HEK293 (cell line): ENCODE data around the gene FAM240A.
"Not testable (repeated sequence)": the region's sequence is repeated elsewhere in the genome, so short reads cannot be mapped to it uniquely, and the experiment has no call there.

ENCODE experiments used
- CTCF ChIA-PET: fragments of 350-600 bp; formaldehyde crosslinking; extraction: SDS; loops from one replicate; lab custom pipeline; 2021; ENCODE audit warnings: antibody characterized with exemption; lab: Yijun Ruan, JAX
- POLR2A ChIA-PET: fragments of 300-600 bp; formaldehyde crosslinking; extraction: SDS; loops from one replicate; lab custom pipeline; 2020; ENCODE audit warnings: antibody characterized with exemption, inconsistent platforms; lab: Yijun Ruan, JAX
- H3K27ac ChIP-seq: fragments of 200-500 bp; sonication (Bioruptor generic); 2 replicates; pipeline ENCODE4 v1.5.1; 2014; ENCODE audit warnings: low read depth, low read length, control low read depth, inconsistent platforms; ENCODE audit errors: extremely low read depth
- H3K36me3 ChIP-seq, 2 experiments: fragments of 200-500 bp in 1 of 2; sonication (Bioruptor generic) in 1 of 2; 1 replicate in 1 of 2; 2 replicates in 1 of 2; pipeline ENCODE4 v1.5.1; 2014 to 2017; ENCODE audit warnings: inconsistent platforms in 2 of 2, low read length in 2 of 2; ENCODE audit not compliant: control insufficient read depth in 2 of 2, insufficient read depth in 1 of 2
- H3K4me1 ChIP-seq: fragments of 200-500 bp; sonication (Bioruptor generic); 2 replicates; pipeline ENCODE4 v1.5.1; 2014; ENCODE audit warnings: mild to moderate bottlenecking, low read length, inconsistent platforms; ENCODE audit not compliant: control insufficient read depth, insufficient read depth
- H3K4me3 ChIP-seq: 2 replicates; pipeline ENCODE4 v1.5.1; 2011; ENCODE audit warnings: low read depth, mild to moderate bottlenecking, control low read depth, low read length, moderate library complexity
- H3K9me3 ChIP-seq: fragments of 200-500 bp; sonication (Bioruptor generic); 2 replicates; pipeline ENCODE4 v1.5.1; 2014; ENCODE audit warnings: low read depth, low read length, inconsistent platforms; ENCODE audit not compliant: control insufficient read depth, insufficient read depth
- GLIS2 ChIP-seq: fragments of 450-650 bp; formaldehyde crosslinking; IDR thresholded peaks from 2 replicates; pipeline ENCODE4 v1.5.1; 2016; ENCODE audit warnings: missing biosample characterization, missing genetic modification characterization
- IKZF3 ChIP-seq: fragments of 450-650 bp; IDR thresholded peaks from 2 replicates; pipeline ENCODE4 v1.5.0; 2018; ENCODE audit warnings: missing biosample characterization, mild to moderate bottlenecking, missing genetic modification characterization, moderate library complexity
- OSR2 ChIP-seq: fragments of 450-650 bp; formaldehyde crosslinking; IDR thresholded peaks from 2 replicates; pipeline ENCODE4 v1.5.1; 2016; ENCODE audit warnings: missing biosample characterization, missing genetic modification characterization
- TSHZ1 ChIP-seq: fragments of 450-650 bp; formaldehyde crosslinking; IDR thresholded peaks from 2 replicates; pipeline ENCODE4 v1.5.1; 2016; ENCODE audit warnings: missing biosample characterization, missing genetic modification characterization, borderline replicate concordance
- ZNF175 ChIP-seq: fragments of 450-650 bp; formaldehyde crosslinking; IDR thresholded peaks from 2 replicates; pipeline ENCODE4 v1.5.1; 2016; ENCODE audit warnings: missing biosample characterization, missing genetic modification characterization
- ZNF2 ChIP-seq: fragments of 450-650 bp; formaldehyde crosslinking; IDR thresholded peaks from 2 replicates; pipeline ENCODE4 v1.5.1; 2016; ENCODE audit warnings: missing biosample characterization, missing genetic modification characterization
- ZNF23 ChIP-seq: fragments of 450-650 bp; formaldehyde crosslinking; IDR thresholded peaks from 2 replicates; pipeline ENCODE4 v1.5.1; 2016; ENCODE audit warnings: missing biosample characterization, missing genetic modification characterization, borderline replicate concordance
- ZNF280C ChIP-seq: fragments of 450-650 bp; formaldehyde crosslinking; IDR thresholded peaks from 2 replicates; pipeline ENCODE4 v1.5.1; 2016; ENCODE audit warnings: missing biosample characterization, missing genetic modification characterization
- ZNF423 ChIP-seq: fragments of 450-650 bp; formaldehyde crosslinking; IDR thresholded peaks from 2 replicates; pipeline ENCODE4 v1.5.1; 2016; ENCODE audit warnings: missing biosample characterization, missing genetic modification characterization
- ZNF473 ChIP-seq: fragments of 450-650 bp; formaldehyde crosslinking; IDR thresholded peaks from 2 replicates; pipeline ENCODE4 v1.5.1; 2017; ENCODE audit warnings: missing biosample characterization, missing genetic modification characterization
- ZNF501 ChIP-seq: fragments of 450-650 bp; formaldehyde crosslinking; IDR thresholded peaks from 2 replicates; pipeline ENCODE4 v1.5.1; 2016; ENCODE audit warnings: missing biosample characterization, missing genetic modification characterization
- ZNF621 ChIP-seq: fragments of 450-650 bp; formaldehyde crosslinking; IDR thresholded peaks from 2 replicates; pipeline ENCODE4 v1.5.1; 2017; ENCODE audit warnings: missing biosample characterization, missing genetic modification characterization
- ZNF785 ChIP-seq: fragments of 450-650 bp; formaldehyde crosslinking; IDR thresholded peaks from 2 replicates; pipeline ENCODE4 v1.5.1; 2016; ENCODE audit warnings: missing biosample characterization, missing genetic modification characterization
- TF ChIP-seq, protein P1 (sequence below): fragments of 450-650 bp; formaldehyde crosslinking; conservative IDR thresholded peaks from 2 replicates; pipeline ENCODE4 v1.5.1; 2016; ENCODE audit warnings: low read depth, missing biosample characterization, missing genetic modification characterization
- TF ChIP-seq, protein P2 (sequence below): fragments of 450-650 bp; formaldehyde crosslinking; IDR thresholded peaks from 2 replicates; pipeline ENCODE4 v1.5.1; 2016; ENCODE audit warnings: missing biosample characterization, missing genetic modification characterization

Gene FAM240A

GRCh38 chr3:46576879-46577278, 35.4 kb upstream of the FAM240A start:
- CTCF ChIA-PET = no interaction called here
- H3K36me3 ChIP-seq = no peaks in the 10 kb centered on the region

DNA sequence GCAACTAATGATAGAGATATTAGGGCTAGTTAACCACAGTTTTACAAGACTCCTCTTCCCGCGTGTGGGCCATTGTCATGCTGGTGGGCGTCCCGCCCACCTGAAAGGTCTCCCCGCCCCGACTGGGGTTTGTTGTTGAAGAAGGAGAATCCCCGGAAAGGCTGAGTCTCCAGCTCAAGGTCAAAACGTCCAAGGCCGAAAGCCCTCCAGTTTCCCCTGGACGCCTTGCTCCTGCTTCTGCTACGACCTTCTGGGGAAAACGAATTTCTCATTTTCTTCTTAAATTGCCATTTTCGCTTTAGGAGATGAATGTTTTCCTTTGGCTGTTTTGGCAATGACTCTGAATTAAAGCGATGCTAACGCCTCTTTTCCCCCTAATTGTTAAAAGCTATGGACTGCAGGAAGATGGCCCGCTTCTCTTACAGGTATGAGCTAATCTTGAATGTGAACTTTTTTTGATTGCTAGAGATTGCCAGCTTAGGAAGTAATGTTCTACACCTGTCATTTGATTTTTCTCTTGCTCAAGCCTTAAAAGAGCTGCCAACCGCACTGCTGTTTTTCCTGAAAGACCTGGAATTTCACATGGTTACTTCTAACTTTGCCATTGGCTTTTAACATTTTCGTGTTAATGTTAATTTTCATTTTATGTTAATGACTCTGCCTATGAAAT, 34.6 kb upstream of the FAM240A start:
- H3K27ac ChIP-seq, H3K36me3 ChIP-seq, H3K4me1 ChIP-seq, POLR2A ChIA-PET, H3K9me3 ChIP-seq, H3K4me3 ChIP-seq, CTCF ChIA-PET: not testable (repeated sequence)

More at GRCh38 chr3:46576879-46577278, 35.4 kb upstream of the FAM240A start:
- Histone ChIP-seq H3K9me3 (no peaks in the 10 kb centered on the region), H3K27ac (no peak overlapping the region), H3K4me3 (no peak overlapping the region), H3K4me1 (no peaks in the 10 kb centered on the region)
- no peak for TF ChIP-seq GLIS2 (tag by site-specific recombination)
- POLR2A ChIA-PET = no interaction called here

- POLR2A ChIA-PET = no interaction called here
- H3K4me3 ChIP-seq = no peak overlapping the region
- no peak for TF ChIP-seq ZNF621 (tag by site-specific recombination)
- no peak for TF ChIP-seq ZNF423
These were observed 33.2 kb upstream of the FAM240A start for GRCh38 chr3:46578973-46579755.

DNA sequence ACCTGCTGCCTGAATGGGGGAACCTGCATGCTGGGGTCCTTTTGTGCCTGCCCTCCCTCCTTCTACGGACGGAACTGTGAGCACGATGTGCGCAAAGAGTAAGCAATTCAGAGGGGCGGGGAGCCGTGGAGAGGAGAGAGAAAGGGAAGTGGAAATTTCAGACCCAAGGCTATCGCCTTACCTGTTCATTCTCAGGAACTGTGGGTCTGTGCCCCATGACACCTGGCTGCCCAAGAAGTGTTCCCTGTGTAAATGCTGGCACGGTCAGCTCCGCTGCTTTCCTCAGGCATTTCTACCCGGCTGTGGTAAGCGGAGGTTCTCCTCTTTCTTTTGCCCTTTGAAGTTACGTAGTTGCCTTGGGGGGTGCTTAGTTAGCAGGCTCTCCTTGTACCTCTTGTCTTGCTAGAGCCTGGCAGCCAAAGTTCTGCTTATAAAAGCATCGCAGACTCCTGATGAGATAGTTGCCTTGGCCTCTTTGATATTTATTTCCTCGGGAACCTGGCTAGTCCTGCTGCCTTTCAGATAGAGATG, 32.5 kb upstream of the FAM240A start:
- no peaks in the 10 kb centered on the region for H3K9me3 ChIP-seq
- ChIA-PET CTCF (interaction anchor here (0.6 kb wide), 1 partner anchor 91 kb away, joined by 3 read pairs; no protein-coding TSS in a partner anchor), POLR2A (no interaction called here)
- no peaks in the 10 kb centered on the region for H3K4me1 ChIP-seq
- no peaks in the 10 kb centered on the region for H3K36me3 ChIP-seq
- H3K27ac ChIP-seq = no peak overlapping the region
- H3K4me3 ChIP-seq = no peak overlapping the region
- TF ChIP-seq TSHZ1 (tag by site-specific recombination) = no peak
- no peak for TF ChIP-seq OSR2 (tag by site-specific recombination)
- TF ChIP-seq ZNF785 = no peak
- no peak for TF ChIP-seq IKZF3 (tag by site-specific recombination)
- no peak for TF ChIP-seq ZNF175 (tag by site-specific recombination)
- TF ChIP-seq ZNF2 (tag by site-specific recombination) = no peak
- TF ChIP-seq, protein P1, sequence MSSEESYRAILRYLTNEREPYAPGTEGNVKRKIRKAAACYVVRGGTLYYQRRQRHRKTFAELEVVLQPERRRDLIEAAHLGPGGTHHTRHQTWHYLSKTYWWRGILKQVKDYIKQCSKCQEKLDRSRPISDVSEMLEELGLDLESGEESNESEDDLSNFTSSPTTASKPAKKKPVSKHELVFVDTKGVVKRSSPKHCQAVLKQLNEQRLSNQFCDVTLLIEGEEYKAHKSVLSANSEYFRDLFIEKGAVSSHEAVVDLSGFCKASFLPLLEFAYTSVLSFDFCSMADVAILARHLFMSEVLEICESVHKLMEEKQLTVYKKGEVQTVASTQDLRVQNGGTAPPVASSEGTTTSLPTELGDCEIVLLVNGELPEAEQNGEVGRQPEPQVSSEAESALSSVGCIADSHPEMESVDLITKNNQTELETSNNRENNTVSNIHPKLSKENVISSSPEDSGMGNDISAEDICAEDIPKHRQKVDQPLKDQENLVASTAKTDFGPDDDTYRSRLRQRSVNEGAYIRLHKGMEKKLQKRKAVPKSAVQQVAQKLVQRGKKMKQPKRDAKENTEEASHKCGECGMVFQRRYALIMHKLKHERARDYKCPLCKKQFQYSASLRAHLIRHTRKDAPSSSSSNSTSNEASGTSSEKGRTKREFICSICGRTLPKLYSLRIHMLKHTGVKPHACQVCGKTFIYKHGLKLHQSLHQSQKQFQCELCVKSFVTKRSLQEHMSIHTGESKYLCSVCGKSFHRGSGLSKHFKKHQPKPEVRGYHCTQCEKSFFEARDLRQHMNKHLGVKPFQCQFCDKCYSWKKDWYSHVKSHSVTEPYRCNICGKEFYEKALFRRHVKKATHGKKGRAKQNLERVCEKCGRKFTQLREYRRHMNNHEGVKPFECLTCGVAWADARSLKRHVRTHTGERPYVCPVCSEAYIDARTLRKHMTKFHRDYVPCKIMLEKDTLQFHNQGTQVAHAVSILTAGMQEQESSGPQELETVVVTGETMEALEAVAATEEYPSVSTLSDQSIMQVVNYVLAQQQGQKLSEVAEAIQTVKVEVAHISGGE (tag by site-specific recombination) = no peak
- TF ChIP-seq ZNF23 (tag by site-specific recombination) = no peak
- TF ChIP-seq ZNF473 (tag by site-specific recombination) = no peak
- TF ChIP-seq, protein P2, sequence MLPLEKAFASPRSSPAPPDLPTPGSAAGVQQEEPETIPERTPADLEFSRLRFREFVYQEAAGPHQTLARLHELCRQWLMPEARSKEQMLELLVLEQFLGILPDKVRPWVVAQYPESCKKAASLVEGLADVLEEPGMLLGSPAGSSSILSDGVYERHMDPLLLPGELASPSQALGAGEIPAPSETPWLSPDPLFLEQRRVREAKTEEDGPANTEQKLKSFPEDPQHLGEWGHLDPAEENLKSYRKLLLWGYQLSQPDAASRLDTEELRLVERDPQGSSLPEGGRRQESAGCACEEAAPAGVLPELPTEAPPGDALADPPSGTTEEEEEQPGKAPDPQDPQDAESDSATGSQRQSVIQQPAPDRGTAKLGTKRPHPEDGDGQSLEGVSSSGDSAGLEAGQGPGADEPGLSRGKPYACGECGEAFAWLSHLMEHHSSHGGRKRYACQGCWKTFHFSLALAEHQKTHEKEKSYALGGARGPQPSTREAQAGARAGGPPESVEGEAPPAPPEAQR (tag by site-specific recombination) = no peak
- no peak for TF ChIP-seq ZNF501
- no peak for TF ChIP-seq ZNF280C (tag by site-specific recombination)

More at GRCh38 chr3:46578973-46579755, 33.2 kb upstream of the FAM240A start:
- Histone ChIP-seq H3K4me1 (no peaks in the 10 kb centered on the region), H3K9me3 (no peaks in the 10 kb centered on the region), H3K36me3 (no peaks in the 10 kb centered on the region), H3K27ac (no peak overlapping the region)
- CTCF ChIA-PET = interaction anchor here (0.6 kb wide), 1 partner anchor 91 kb away, joined by 3 read pairs; no protein-coding TSS in a partner anchor
